ENCODE data around the gene COLEC11.

The COLEC11 gene

DNA sequence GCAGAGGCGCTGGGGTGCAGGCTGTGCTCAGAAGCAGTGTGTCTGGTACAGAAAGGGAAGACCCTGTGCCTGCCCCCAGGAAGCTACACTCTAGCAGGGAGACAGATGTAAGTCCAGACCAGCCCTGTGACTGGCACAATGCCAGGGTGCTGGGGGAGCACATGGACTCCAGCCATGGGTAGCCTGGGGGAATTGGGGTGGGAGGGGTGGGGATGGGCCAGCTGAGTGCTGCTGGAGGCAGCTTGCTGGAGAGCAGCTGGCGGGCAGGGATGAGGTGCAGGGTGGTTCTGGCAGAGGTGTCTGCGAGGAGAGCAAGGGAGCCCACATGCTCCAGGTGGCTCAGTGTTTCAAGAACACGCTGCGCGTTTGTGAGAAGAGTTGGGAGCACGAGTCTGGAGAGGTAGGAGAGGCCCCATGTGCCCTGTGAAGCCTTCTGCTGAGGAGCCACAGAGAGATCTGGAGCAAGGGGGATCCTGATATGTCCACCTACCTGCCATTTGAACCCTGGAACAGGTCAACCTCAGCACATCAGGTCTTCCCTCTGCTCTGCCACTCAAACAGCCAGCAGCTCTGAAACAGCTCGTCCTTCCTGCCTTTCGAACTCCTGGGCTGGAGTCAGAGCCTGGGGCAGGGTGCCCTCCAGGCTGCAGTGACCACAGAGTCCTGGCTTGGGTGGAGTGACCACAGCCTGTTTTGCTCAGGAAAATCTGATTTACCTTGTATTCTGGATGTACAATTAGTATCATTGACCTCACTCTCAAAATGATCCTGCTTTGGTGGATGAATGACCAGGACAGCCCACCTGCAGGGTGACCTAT, 78.2 kb downstream of the COLEC11 start:
- Histone ChIP-seq H3K4me3 (no peak overlapping the region), H3K27ac (no peak overlapping the region)
- TF ChIP-seq, protein P1, sequence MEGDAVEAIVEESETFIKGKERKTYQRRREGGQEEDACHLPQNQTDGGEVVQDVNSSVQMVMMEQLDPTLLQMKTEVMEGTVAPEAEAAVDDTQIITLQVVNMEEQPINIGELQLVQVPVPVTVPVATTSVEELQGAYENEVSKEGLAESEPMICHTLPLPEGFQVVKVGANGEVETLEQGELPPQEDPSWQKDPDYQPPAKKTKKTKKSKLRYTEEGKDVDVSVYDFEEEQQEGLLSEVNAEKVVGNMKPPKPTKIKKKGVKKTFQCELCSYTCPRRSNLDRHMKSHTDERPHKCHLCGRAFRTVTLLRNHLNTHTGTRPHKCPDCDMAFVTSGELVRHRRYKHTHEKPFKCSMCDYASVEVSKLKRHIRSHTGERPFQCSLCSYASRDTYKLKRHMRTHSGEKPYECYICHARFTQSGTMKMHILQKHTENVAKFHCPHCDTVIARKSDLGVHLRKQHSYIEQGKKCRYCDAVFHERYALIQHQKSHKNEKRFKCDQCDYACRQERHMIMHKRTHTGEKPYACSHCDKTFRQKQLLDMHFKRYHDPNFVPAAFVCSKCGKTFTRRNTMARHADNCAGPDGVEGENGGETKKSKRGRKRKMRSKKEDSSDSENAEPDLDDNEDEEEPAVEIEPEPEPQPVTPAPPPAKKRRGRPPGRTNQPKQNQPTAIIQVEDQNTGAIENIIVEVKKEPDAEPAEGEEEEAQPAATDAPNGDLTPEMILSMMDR (IDR thresholded peaks at IDR 0.05) = no peak
- no peak for DNase-seq (ENCODE audit: low spot score)

DNA sequence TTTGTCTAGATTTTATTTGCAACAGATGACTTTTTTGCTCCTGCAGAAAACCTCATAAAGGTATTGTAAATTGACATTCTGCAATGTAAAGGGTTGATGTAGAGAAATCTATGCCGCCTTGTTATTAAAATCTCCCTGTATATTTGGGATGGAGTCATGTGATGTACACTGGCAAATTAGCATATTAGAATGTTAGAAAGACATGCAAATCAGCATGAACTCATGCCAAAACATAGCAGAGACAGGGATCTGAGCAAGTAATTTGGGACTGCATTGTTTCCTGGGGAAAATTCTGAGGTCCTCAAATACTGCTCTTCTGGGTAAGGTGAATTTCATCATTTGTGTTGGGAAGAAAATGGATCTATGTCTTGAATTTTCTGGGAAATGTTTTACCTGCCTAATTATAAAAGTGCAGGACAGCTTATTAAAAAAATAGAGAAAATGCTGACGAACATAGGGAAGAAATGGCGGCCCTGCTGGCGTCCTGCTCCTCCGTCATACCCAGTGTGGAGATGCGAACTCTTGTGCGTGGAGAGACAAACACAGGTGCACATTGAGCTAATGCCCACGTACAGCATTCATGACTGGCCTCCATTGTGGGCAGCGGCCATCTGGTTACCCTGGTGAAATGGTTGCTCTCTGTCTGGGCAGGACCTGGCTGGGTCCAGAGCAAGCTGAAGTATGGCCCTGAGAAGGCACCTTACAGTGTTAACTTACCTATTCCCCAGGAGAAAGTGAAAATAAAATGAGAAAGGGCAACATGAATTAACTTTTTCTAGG, 79.3 kb downstream of the COLEC11 start:
- no peak for DNase-seq (ENCODE audit: low spot score)
- Histone ChIP-seq H3K27ac (no peak overlapping the region), H3K4me3 (no peak overlapping the region)
- TF ChIP-seq, protein P1 (IDR thresholded peaks at IDR 0.05) = no peak

DNA sequence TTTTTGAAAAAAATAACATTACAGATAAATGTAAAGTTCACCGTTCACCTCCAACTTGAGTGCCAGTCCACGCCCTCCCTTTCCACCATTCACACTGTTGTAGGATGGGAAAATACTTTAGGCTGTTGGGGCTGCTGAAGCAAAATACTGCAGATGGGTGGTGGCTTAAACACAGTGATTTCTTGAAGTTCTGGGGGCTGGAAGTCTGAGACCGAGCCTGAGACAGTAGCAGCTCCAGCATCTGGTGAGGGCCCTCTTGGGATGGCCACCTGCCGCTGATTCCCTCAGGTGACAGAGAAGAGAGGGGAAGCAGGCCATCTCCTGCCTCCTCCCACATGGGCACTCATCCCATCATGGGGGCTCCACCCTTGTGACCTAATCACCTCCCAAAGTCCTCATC, 80.8 kb downstream of the COLEC11 start:
- no peak for DNase-seq (ENCODE audit: low spot score)
- H3K27ac ChIP-seq = no peak overlapping the region
- H3K4me3 ChIP-seq = no peak overlapping the region
- TF ChIP-seq, protein P1 (IDR thresholded peaks at IDR 0.05) = no peak

DNA sequence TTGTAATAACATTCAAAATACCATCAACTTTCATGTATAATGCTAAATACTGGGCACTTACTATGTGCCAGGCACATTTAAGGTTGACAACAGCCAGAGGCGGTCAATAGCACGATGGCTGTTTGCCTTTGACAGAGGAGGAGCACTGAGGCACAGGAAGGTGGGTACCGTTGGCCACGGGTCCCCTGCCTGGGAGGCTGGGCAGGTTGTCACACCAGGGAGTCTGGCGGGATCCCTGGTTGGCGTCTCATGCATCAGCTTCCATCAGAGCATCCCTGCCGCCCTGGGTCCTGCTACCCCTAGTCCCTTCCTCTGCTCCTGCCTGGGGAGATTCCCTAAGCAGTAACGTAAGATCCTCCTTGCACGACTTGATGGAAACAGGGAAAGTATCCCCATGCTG, 82.5 kb downstream of the COLEC11 start:
- TF ChIP-seq, protein P1 (IDR thresholded peaks at IDR 0.05) = no peak
- no peak for DNase-seq (ENCODE audit: low spot score)
- Histone ChIP-seq H3K27ac (no peak overlapping the region), H3K4me3 (no peak overlapping the region)

DNA sequence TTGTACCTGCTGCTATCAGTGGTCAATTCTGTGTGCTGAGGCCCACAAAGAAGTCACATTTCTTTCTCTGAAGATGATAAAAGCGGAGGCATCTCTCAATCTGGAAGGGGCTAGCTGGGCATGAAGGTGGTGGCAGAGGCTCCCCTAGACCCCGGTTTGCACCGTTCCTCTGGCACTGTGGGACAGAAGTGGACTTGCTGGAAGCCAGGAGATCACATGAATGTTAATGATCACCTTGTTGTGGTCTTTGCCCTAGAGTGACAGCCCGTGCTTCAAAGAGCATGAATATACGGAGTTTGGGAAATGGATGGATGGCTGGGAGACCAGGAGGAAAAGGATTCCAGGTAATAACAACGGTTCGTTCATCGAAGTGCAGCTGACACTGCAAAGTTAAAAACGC, 83.3 kb downstream of the COLEC11 start:
- Histone ChIP-seq H3K4me3 (no peak overlapping the region), H3K27ac (no peak overlapping the region)
- TF ChIP-seq, protein P1 (IDR thresholded peaks at IDR 0.05) = no peak
- DNase-seq (ENCODE audit: low spot score) = no peak

DNA sequence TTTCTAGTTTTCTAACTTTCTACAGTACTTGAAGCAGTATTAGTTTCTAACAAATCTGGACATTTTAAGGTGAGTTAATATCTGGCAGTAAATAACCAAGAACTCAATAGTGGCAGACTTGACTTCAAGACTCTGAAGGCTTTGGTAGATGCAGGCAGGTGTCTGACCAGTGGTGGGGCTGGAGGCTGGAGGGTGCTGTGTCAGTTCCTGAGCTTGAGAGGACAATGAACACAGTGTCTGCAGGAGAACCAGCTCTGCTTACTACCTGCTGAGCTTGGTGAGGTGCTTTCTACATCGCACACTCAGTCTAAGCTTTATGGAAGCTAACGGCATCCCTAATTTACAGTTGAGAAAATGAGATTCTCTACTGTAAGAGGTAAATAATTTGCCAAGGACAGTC, 84.3 kb downstream of the COLEC11 start:
- Histone ChIP-seq H3K27ac (no peak overlapping the region), H3K4me3 (no peak overlapping the region)
- DNase-seq (ENCODE audit: low spot score) = no peak
- TF ChIP-seq, protein P1 (IDR thresholded peaks at IDR 0.05) = no peak
